Thyroid gland (tissue), 4 donors: ENCODE measurements around the gene DPF1. TPM values are rescaled to one million over a fixed set of nuclear protein-coding genes. Genes with fewer than 3 reads are reported as not detected.

ENCODE experiments used
- DNase-seq, 2 donors: peaks; one replicate each; pipeline ENCODE4 v3.0.0-alpha.2; 2019
- H3K27ac ChIP-seq, 3 donors: fragments of 200-600 bp; sonication (generic); 1 replicate in 2 of 3; 2 replicates in 1 of 3; pipeline ENCODE4 v1.5.1; 2016 to 2019; ENCODE audit warnings: mild to moderate bottlenecking in 1 of 3, moderate library complexity in 1 of 3
- H3K27me3 ChIP-seq: fragments of 200-600 bp; sonication (generic); one replicate; pipeline ENCODE4 v1.5.1; 2019
- H3K36me3 ChIP-seq, 2 donors: fragments of 200-600 bp; sonication (generic); one replicate each; pipeline ENCODE4 v1.5.1; 2016 to 2019
- H3K4me1 ChIP-seq, 2 donors: fragments of 200-600 bp; sonication (generic); one replicate each; pipeline ENCODE4 v1.5.1; 2017 to 2019
- H3K4me3 ChIP-seq, 3 donors: fragments of 200-600 bp; sonication (generic); replicated peaks in 1 of 3; 1 replicate in 2 of 3; 2 replicates in 1 of 3; pipeline ENCODE4 v1.5.1; 2016; ENCODE audit warnings: mild to moderate bottlenecking in 1 of 3
- H3K9me3 ChIP-seq: fragments of 200-600 bp; sonication (generic); one replicate; pipeline ENCODE4 v1.5.1; 2017
- POLR2A ChIP-seq, 2 donors: fragments of 450-650 bp; IDR thresholded peaks; one replicate each; pipeline ENCODE4 v1.6.1; 2017; ENCODE audit warnings: antibody characterized with exemption in 2 of 2, mild to moderate bottlenecking in 2 of 2, moderate library complexity in 1 of 2
- WGBS, 2 donors: methylation state at CpG; one replicate each; pipeline ENCODE4 v1.1.5; 2017; 5-methylcytosine and 5-hydroxymethylcytosine counted together
- intact Hi-C: fragments of 100-400 bp; cut with DNase I; formaldehyde crosslinking; loops from one replicate; pipeline ENCODE4 v1.15.1; 2023
- total RNA-seq, 4 donors: library from RNA; depleted of rRNA; stranded (reverse); fragments of >200 nt; gene quantifications; one replicate each; pipeline ENCODE4 v1.2.3, GENCODE V29; 2016
- TF ChIP-seq, protein P1 (sequence below), 6 experiments: fragments of 200-600 bp in 3 of 6; fragments of 450-650 bp in 3 of 6; sonication (generic) in 3 of 6; IDR thresholded peaks; one replicate each; pipeline ENCODE4 v1.5.1; 2016 to 2019; ENCODE audit warnings: antibody characterized with exemption in 6 of 6, mild to moderate bottlenecking in 2 of 6, inconsistent platforms in 1 of 6, moderate library complexity in 1 of 6

DPF1 gene
- total RNA-seq, 4 donors from 2014 or later = not detected

- Histone ChIP-seq H3K4me3 (no peak overlapping the region), H3K4me1 (peaks cover 0 to 25% of the 10 kb centered on the region in 2 donors), H3K27me3 (peaks cover 11% of the 10 kb centered on the region), H3K27ac (no peak overlapping the region), H3K36me3 (peaks cover 4 to 7% of the 10 kb centered on the region in 2 donors), H3K9me3 (no peaks in the 10 kb centered on the region)
- DNase-seq = no peak
- no peak for TF ChIP-seq POLR2A (IDR thresholded peaks at IDR 0.05)
- TF ChIP-seq, protein P1, sequence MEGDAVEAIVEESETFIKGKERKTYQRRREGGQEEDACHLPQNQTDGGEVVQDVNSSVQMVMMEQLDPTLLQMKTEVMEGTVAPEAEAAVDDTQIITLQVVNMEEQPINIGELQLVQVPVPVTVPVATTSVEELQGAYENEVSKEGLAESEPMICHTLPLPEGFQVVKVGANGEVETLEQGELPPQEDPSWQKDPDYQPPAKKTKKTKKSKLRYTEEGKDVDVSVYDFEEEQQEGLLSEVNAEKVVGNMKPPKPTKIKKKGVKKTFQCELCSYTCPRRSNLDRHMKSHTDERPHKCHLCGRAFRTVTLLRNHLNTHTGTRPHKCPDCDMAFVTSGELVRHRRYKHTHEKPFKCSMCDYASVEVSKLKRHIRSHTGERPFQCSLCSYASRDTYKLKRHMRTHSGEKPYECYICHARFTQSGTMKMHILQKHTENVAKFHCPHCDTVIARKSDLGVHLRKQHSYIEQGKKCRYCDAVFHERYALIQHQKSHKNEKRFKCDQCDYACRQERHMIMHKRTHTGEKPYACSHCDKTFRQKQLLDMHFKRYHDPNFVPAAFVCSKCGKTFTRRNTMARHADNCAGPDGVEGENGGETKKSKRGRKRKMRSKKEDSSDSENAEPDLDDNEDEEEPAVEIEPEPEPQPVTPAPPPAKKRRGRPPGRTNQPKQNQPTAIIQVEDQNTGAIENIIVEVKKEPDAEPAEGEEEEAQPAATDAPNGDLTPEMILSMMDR (IDR thresholded peaks at IDR 0.05) = no peak
- intact Hi-C loops = loop anchor here (10.0 kb wide), 1 partner anchor 317 kb away; no protein-coding TSS in a partner anchor
- WGBS, 2 donors = 21 to 30% methylated on average over 9 to 14 of the region's 15 CpGs
Observed at GRCh38 chr19:38211766-38212165, 12.3 kb downstream of the DPF1 start.

DNA sequence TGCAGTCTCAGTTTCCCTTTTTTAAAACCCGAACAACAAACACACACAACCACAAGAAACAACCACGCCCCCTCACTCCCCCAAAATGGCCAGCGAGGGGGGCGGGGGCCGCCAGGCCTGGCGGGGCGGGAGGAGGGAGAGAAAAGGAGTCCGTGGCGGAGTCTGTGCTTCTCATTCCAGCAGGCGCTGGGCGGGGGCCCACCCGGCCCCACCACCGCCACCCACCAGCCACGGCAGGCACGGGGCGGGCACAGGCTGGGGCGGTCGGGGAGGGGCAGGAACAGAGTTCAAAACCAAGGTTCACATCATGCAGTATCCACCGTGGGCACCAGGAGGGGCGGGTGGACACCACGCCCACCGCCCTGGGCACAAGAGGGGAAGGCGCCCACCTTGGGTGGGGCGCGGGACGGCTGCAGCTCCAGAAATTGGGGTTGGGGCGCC lies 12.9 kb downstream of the DPF1 start:
- H3K9me3 ChIP-seq = no peaks in the 10 kb centered on the region
- TF ChIP-seq, protein P1 (IDR thresholded peaks at IDR 0.05) = no peak
- no peak for TF ChIP-seq POLR2A (IDR thresholded peaks at IDR 0.05)
- no peak for DNase-seq
- 1 to 5% methylated on average over 4 to 15 of the region's 27 CpGs for WGBS, 2 donors
- no peak overlapping the region for H3K4me3 ChIP-seq
- H3K36me3 ChIP-seq = peaks cover 10 to 13% of the 10 kb centered on the region in 2 donors
- no peak overlapping the region for H3K27ac ChIP-seq
- peaks cover 0 to 25% of the 10 kb centered on the region in 2 donors for H3K4me1 ChIP-seq
- H3K27me3 ChIP-seq = peaks cover 11% of the 10 kb centered on the region
- intact Hi-C loops = loop anchor here (10.0 kb wide), 1 partner anchor 316 kb away; no protein-coding TSS in a partner anchor

GRCh38 chr19:38210458-38210987 lies 13.5 kb downstream of the DPF1 start:
- peaks cover 16 to 17% of the 10 kb centered on the region in 2 donors for H3K36me3 ChIP-seq
- 1 to 3% methylated on average over 18 to 23 of the region's 24 CpGs for WGBS, 2 donors
- TF ChIP-seq POLR2A (IDR thresholded peaks at IDR 0.05) = no peak
- TF ChIP-seq, protein P1 (IDR thresholded peaks at IDR 0.05) = no peak
- no peak overlapping the region for H3K4me3 ChIP-seq
- H3K9me3 ChIP-seq = no peaks in the 10 kb centered on the region
- peak in 1 of 2 donors; percentile 18 for DNase-seq
- intact Hi-C loops = loop anchor here (10.0 kb wide), 1 partner anchor 316 kb away; no protein-coding TSS in a partner anchor
- H3K27me3 ChIP-seq = peaks cover 11% of the 10 kb centered on the region
- H3K4me1 ChIP-seq = peaks cover 0 to 25% of the 10 kb centered on the region in 2 donors
- H3K27ac ChIP-seq = no peak overlapping the region

GRCh38 chr19:38209671-38210457 lies 14.2 kb downstream of the DPF1 start:
- 13% methylated on average over 28 to 30 of the region's 30 CpGs for WGBS, 2 donors
- intact Hi-C loops = loop anchor here (10.0 kb wide), 1 partner anchor 315 kb away; no protein-coding TSS in a partner anchor

More at GRCh38 chr19:38209671-38210457, 14.2 kb downstream of the DPF1 start:
- TF ChIP-seq, protein P1 (IDR thresholded peaks at IDR 0.05) = no peak
- TF ChIP-seq POLR2A (IDR thresholded peaks at IDR 0.05) = no peak
- H3K9me3 ChIP-seq = no peaks in the 10 kb centered on the region
- H3K36me3 ChIP-seq = peaks cover 16 to 19% of the 10 kb centered on the region in 2 donors
- no peak overlapping the region for H3K27ac ChIP-seq
- DNase-seq = peak; percentile 33 to 54
- H3K4me1 ChIP-seq = peaks cover 0 to 25% of the 10 kb centered on the region in 2 donors
- H3K4me3 ChIP-seq = no peak overlapping the region
- H3K27me3 ChIP-seq = peaks cover 11% of the 10 kb centered on the region
